Stimulated activated CD4-positive, alpha-beta T cell treated with anti-CD3 and anti-CD28 coated beads, Interleukin-4, amount 100 ng/mL, for 48 hours (primary cell): Measurements from ENCODE around the gene SGPP1.
"Not testable (repeated sequence)": the region's sequence is repeated elsewhere in the genome, so short reads cannot be mapped to it uniquely, and the experiment has no call there.

Experiments
- DNase-seq, 2 donors: peaks; one replicate each; pipeline ENCODE4 v3.0.0-alpha.2; 2020; ENCODE audit warnings: low read depth in 2 of 2

Gene SGPP1, protein sequence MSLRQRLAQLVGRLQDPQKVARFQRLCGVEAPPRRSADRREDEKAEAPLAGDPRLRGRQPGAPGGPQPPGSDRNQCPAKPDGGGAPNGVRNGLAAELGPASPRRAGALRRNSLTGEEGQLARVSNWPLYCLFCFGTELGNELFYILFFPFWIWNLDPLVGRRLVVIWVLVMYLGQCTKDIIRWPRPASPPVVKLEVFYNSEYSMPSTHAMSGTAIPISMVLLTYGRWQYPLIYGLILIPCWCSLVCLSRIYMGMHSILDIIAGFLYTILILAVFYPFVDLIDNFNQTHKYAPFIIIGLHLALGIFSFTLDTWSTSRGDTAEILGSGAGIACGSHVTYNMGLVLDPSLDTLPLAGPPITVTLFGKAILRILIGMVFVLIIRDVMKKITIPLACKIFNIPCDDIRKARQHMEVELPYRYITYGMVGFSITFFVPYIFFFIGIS

DNA sequence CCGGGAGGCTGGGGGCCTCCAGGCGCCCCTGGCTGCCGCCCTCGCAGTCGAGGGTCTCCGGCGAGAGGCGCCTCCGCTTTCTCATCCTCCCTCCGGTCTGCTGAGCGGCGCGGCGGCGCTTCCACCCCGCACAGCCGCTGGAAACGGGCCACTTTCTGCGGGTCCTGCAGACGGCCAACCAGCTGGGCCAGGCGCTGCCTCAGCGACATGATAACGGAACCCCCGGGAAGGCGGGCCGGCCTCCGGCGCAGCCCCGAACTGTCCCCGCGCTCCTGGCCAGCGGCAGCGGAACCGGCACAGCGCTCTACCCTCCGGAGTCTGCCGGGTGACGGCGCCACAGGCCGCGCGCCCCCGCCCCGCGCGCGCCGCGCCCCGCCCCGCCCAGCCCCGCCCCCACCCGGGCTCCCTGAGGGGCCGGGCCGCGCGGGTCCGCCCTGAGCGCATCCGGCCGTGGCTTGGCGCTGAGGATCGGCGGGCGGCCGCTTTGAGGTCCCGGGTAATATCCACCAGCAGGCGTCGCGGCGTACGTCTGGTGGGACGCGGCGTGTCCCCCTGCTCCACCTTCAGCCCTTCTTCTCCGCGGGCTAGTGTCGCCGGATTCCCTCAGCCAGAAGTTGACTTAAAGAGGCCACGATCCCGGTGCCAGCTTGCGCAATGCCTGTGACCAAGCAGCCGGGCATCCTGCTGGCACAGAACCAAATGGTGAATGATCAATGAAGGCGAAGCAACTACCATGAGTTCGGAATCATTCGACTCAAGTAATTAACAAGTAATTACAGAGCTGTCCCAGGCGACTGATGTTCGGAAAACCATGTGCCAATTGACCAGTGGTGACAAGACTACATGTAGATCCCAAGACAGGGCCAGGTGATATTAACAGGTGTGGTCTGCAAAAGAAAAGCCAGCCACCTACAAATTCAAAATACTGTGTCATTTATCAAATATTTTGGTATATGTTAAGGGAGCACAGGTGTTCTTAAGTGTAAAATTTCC, at the start of gene SGPP1:
TSS of gene SGPP1 (minus strand) at position 330 of the 993 bp plus-strand sequence. CDS start at position 209, 121 bp downstream.
- DNase-seq = peak; percentile 60 to 73

DNA sequence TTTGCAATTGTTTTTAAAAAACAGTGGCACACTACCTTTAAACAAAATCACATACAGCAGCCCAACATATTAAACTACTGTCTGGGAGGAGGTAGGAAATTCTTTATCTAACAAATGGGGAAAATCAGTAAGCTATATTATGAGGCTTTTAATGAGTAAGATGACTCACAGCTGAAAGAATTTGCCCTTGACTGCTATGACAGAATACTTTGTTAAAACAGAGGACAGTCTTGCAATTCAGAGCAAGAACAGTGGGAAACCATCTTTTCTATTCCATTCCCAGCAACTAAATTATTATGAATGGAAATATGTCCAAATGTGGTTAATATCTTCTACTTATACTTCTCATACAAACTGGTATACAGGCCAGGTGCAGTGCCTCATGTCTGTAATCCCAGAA, 49.2 kb upstream of the SGPP1 start:
- DNase-seq = no peak

DNA sequence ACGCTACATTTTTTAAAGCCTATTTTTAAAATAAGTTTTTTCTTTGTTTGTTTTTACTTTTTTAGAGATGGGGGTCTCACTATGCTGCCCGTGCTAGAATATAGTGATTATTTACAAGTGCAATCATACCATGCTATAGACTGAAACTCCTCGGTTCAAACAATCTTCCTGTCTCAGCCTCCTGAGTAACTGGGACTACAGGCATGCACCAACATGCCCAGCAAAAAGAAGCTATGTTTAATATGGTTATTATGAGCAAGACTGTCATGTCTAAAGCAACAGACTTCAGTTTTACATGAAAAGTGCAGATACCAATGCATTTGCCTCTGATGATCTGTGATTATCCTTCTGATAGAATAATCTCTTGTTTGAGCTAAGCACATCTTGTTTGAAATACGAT, 45.6 kb upstream of the SGPP1 start:
- no peak for DNase-seq

DNA sequence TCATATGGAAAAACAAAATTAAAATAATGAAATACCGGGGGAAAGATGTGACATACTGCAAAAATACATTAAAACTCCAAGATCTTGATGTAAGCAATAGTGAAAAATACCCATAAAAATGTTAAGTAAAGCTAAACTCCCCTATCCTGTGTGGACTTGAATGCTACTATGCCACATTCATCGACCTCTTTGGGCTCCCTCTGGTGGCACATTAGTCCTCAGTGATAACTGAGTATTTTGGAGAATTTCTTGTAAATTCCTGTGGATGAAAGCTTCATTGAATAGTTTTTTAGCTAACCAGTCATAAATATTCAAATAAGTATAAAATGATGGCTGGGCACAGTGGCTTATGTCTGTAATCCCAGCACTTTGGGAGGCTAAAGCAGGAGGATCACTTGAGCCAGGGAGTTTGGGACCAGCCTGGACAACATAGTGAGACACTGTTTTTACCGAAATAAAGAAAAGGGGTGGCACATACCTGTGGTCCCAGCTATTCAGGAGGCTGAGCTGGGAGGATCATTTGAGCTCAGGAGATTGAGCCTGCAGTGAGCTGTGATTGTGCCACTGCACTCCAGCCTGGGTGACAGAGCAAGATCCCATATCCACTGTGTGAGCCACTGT, 42.4 kb upstream of the SGPP1 start:
- DNase-seq = no peak

DNA sequence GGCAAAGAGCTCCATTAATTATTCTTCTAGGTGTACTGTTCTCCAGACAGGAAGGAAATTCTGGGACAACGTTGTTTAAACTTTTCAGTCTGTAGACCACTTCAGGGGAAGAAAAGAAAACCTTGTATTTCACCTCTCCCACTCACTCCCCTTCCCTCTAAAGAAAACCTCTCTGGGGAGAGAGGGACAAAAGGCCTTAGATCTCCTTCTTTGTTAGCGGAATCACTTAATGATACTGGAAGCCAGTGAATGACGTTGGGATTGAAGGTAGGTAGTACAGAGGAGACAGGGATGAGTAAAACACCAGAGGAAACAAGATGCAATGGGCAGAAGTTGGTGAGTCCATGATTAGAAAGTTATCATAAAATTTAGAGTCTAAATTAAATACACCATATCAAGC, 38.7 kb upstream of the SGPP1 start:
- DNase-seq = no peak

DNA sequence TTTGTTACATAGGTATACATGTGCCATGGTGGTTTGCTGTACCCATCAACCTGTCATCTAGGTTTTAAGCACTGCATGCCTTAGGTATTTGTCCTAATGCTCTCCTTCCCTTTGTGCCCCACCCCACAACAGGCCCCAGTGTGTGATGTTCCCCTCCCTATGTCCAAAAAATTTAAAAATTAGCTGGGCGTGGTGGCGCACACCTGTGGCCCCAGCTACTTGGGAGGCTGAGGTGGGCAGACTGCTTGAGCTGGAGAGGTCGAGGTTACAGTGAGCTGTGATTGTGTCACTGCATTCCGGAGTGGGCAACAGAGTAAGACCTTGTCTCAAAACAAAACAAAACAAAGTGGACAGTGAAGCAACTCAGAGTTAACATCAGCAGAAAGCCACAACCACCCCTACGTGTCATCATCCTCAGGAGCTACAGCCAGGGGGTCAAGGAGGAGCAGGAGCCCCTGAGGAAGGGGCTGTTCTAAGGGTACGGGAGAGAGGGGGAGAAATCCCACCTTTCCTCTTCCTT, 36.8 kb upstream of the SGPP1 start:
- DNase-seq = no peak

DNA sequence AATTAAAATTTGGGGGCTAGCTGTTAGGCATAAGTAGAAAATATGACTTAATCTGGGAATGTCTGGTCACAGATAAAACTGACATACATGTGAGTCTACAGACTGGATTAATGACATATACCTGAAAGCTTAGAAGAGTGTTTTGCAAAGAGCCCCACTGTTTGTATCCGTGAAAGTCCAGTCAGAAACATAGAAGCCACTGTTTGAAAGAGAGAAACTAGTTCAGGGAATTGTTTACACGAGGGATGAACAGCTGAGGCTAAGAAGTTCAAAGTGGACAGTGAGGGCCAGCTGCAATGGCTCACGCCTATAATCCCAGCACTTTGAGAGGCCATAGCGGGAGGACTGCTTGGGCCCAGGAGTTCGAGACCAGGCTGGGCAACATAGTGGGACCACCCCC, 36.2 kb upstream of the SGPP1 start:
- DNase-seq = no peak

DNA sequence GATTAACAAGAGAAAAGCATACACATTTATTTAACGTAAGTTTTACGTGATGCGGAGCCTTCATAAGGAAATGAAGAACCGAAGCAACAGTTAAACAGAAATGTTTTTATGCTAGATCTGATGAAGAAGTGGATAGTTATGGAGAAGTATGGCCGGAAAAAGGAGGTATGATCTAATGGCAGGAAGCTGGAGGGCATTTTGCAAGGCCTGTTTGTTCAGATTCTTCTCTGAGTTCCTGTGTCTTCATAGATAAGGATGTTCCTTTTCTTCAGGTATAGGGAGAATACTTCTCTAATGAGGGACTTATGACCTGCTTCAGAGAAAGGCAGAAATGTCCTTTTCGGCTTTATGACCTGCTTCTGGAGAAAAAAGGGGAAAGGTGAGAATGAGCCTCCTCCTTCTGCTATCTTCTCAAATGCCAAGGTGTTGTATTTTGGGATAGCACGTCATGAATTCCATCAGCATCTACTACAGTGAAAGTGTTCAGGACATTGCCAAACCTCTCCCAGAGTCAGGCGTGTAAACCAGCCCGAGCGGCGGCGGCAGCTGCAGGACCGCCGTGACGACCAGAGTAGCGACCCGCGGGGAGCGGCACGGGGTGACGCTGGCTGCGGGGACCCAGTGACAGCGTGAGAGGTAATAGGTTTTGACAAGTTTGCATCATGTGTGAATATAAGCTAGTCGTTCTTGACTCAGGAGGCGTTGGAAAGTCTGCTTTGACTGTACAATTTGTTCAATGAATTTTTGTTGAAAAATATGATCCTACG, 33.7 kb upstream of the SGPP1 start:
- DNase-seq = no peak

DNA sequence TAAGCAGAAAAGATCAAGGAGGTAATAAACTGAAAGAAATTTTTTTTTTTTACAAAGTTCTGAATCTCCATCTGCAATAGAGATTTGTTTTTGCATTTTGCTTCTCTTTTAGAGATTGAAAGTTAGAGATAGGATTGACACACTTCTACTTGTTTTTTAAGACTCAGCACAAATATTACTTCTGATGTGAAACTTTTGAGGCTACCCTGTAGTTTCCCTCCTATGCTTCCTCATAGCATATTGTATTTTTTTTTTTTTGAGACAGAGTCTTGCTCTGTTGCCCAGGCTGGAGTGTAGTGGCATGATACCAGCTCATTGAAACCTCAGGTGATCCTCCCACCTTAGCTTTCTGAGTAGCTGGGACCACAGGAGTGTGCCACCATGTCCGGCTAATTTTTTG, 32.1 kb upstream of the SGPP1 start:
- DNase-seq = no peak

DNA sequence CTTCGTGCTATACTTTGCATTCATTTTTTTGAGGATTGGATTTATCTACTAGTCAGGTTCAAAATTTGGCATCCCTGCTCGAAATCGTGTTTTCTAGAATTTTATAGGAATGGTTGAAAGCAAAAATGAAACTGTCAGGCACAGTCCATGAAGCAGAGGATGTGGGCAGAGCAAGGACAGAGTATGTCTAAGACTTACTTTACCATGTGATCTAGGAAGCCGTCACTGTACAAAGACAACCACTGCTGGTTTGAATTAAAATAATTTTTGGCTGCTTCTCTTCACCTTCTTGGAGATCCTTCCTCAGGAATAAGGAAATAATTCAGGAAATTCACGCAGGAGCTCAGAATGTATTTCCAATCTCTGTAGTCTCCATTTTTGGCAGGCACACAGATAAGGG, 31.6 kb upstream of the SGPP1 start:
- no peak for DNase-seq

DNA sequence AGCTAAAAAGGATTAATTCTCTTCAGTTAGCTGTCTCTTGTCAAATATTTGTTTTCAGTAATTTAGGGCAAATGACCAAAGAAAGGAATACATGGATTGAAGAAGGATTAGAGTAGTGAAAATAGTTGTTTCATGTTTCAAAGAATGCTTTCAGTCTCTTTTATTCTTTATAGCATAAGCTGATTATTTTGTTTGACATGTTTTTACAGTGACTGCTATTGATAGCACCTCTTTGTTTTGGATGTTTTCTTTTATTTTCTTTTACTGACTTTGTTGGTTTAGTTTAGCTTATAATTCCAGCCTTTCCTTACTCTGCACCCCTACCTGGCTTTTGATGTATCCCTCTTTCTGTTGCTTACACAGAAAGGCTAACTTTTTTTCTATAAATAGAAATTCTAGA, 29.3 kb upstream of the SGPP1 start:
- no peak for DNase-seq

DNA sequence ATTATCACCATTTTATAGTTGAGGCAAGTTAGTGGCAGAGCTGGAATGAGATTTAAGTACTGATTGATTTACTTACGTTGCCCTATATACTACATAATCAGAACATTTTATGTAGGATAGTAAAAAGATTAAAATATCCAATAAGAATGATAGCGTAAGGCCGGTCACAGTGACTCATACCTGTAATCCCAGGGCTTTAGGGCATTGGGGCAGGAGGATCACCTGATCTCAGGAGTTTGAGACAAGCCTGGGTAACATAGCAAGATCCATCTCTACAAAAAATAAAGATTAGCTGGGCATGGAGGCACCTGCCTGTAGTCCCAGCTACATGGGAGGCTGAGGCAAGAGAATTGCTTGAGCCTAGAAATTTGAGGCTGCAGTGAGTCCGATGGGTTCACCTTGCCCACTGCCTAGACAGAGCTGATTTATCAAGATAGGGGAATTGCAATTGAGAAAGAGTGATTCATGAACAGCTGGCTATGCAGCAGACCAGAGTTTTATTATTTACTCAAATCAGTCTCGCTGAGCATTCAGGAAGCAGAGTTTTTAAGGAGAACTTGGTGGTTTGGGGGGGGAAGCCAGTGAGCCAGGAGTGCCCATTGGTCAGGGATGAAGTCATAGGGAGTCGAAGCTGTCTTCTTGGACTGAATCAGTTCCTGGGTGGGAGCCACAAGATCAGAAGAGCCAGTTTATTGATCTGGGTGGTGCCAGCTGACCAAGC, 24.7 kb upstream of the SGPP1 start:
- no peak for DNase-seq

DNA sequence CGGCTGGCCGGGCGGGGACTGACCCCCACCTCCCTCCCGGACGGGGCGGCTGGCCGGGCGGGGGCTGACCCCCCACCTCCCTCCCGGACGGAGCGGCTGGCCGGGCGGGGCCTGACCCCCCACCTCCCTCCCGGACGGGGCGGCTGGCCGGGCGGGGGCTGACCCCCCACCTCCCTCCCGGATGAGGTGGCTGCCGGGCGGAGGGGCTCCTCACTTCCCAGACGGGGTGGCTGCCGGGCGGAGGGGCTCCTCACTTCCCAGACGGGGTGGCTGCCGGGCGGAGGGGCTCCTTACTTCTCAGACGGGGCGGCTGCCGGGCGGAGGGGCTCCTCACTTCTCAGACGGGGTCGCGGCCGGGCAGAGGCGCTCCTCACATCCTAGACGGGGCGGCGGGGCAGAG, 23.2 kb upstream of the SGPP1 start:
- not testable (repeated sequence) for DNase-seq

DNA sequence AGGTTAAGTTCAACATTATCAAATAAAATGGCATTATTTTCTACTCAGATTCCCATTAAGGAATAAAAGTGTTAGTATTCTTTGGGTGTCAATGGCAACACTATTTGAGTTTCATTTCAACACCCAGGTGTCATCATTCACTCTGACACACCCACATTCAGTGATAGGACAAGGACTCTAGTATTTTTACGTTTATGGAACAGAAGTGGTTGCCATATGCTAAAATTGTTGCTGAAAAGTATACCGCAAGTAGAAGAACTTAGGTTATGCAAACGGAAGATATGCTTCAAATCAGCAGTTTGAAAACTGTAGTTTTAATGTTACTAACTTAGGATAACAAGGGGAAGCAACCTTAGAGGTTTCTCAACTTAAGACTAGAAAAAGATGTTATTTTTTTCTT, 20.0 kb upstream of the SGPP1 start:
- DNase-seq = no peak

DNA sequence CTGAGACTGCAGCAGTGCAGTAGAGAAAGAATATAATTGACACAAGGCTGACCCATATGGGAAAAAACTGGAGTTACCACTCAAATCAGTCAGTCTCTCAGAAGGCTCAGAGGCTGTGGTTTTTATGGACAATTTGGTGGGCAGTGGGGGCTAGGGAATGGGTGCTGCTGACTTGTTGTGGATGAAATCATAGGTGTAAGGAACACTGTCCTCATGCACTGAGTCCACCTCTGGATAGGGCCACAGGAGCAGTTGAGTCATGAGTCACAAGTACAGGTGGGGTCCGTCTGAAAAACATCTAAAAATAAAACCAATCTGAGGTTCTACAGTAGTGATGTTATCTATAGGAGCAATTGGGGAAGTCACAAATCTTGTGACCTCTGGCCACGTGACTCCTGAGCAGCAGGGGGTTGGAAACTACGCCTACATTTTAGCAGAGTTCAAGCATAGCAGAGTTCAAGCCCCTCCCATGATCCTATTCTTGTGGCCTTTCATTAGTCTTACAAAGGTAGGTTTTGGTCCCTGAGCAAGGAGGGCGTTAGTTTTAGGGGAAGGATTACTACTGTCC, 18.1 kb upstream of the SGPP1 start:
- no peak for DNase-seq

DNA sequence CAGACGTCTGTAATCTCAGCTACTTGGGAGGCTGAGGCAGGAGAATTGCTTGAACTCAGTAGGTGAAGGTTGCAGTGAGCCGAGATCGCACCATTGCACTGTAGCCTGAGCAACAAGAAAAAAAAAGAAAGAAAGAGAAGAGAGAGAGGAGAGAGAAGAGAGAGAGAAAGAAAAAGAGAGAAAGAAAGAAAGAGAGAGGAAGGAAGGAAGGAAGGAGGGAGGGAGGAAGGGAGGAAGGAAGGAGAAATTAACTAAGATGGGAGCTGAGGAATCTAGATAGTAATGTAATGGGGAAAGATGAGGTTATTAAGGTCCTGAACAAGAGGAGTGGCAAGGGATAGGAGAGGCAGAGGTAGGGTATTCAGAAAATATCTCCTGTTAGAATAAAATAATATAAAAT, 17.4 kb upstream of the SGPP1 start:
- no peak for DNase-seq

DNA sequence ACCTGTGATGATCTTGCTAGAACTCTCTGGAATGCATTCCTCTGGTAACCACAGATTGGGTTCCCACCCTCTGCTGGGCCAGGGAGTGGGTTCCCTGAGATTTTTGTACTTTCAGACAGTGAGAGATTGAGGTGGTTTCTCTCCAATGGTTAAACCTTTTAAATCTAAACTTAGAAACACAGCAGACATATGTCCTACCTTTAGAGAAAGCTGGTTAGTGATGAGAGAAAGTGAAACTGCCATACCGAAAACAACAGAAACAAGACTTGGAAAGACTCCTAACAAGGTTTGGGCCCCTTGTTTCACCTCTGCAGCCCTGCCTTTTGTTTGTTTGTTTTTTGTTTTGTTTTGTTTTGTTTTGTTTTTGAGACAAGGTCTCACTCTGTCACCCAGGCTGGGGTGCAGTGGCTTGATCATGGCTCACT, 9.7 kb upstream of the SGPP1 start:
- DNase-seq = no peak

DNA sequence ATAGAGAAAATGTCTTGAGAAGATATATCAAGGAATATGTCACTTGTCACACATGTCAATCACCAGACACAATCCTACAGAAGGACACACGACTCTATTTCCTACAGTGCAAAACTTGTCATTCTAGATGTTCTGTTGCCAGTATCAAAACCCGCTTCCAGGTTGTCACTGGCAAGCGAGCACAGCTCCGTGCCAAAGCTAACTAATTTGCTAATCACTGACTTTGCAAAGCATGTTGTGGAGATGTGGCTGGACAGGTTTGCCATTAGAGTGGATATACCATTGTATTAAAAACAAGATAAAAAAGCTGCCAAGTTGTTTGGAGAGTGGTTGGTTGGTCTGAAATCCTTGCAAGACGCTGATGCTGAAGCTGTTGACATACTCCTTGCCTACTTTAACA, 7.9 kb upstream of the SGPP1 start:
- DNase-seq = no peak

DNA sequence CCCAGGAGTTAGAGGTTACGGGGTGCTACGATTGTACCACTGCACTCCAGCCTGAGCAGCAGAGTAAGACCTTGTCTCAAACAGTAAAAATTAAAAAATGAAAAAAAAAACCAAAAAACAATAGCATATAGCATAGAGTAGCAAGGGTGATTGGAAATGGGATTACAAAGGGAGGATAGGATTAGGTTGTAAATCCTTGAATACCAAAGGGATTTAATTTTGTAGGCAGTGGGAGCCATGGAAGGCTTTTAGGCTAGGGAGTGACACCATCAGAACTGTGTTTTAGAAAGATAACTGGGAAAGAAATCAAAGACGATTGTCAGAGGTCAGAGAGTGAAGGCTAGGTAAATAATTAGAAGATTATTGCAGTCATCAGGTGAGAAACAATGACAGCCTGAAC, 2.8 kb upstream of the SGPP1 start:
- DNase-seq = no peak

DNA sequence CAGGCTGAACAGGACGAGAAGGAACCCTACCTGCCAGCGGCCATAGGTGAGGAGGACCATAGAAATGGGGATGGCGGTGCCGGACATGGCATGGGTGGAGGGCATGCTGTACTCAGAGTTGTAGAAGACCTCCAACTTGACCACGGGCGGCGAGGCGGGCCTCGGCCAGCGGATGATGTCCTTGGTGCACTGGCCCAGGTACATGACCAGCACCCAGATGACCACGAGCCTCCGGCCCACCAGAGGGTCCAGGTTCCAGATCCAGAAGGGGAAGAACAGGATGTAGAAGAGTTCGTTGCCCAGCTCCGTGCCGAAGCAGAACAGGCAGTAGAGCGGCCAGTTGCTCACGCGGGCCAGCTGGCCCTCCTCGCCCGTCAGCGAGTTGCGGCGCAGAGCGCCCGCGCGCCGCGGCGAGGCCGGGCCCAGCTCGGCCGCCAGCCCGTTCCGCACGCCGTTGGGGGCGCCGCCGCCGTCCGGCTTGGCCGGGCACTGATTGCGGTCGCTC, 582 bp downstream of the SGPP1 start:
- DNase-seq = peak in 1 of 2 donors; percentile 14
